Measurements from ENCODE around the gene TRMT61A. TPM values are rescaled to one million over a fixed set of nuclear protein-coding genes. Genes with fewer than 3 reads are reported as not detected.

The TRMT61A gene
- total and polyA plus RNA-seq, 10 of the 15 experiments (the other 5 are each of a cell fraction or from before 2014, with no cell fraction given), result 0.11 to 21.9 (median 11.4) TPM

DNA sequence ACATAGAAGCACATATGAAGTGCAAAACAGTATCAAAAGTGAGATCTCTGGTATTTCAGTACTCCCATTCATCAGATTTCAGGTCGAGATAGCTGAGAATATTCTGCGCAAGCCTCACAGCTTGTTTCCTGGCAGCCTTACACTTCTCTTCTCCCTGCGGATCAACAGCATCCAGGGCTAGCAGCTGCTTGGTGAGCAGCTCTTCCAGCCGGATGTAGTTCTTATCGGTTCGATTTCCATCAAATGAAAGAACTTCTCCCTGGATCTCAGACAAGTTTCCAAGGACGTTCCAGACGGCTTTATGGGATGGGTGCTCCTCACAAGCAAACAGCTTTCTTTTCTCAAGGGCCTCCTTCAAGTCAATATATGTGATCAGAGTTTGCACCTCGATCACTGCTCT, 30.8 kb downstream of the TRMT61A start:
- Histone ChIP-seq H3K9ac (ENCODE audit: control insufficient read depth, insufficient read depth, low read length) (no peak overlapping the region), H3K27me3 (replicated peaks in 1 of 2; ENCODE audit: control insufficient read depth in 2 of 2, insufficient read depth in 2 of 2, low read length in 1 of 2) (no peaks in the 10 kb centered on the region), H3K27ac (ENCODE audit: control insufficient read depth, insufficient read depth) (no peak overlapping the region), H3K4me2 (ENCODE audit: control insufficient read depth, insufficient read depth) (no peak overlapping the region; the same call in 1 of the 2 replicates), H3K79me2 (ENCODE audit: control insufficient read depth, insufficient read depth, low read length) (peaks cover 63% of the 10 kb centered on the region), H3K4me3 (peak overlapping the region; percentile 15; the same call in 1 of the 2 replicates), H3K9me3 (replicated peaks; ENCODE audit: control insufficient read depth, insufficient read depth, low read length) (no peaks in the 10 kb centered on the region), H3K4me1 (ENCODE audit: control insufficient read depth, insufficient read depth, low read length) (peaks cover 11% of the 10 kb centered on the region), H4K20me1 (ENCODE audit: control insufficient read depth, insufficient read depth) (0 out of 2 replicates have a peak, but pooled peaks cover 6% of the 10 kb centered on the region), H3K36me3 (ENCODE audit: control insufficient read depth in 2 of 2, insufficient read depth in 2 of 2, low read length in 1 of 2) (peaks cover 0 to 14% of the 10 kb centered on the region in 2 experiments; a peak in 3 of 4 replicates), H2AFZ (ENCODE audit: control insufficient read depth, low read depth, low read length) (no peak overlapping the region)
- intact Hi-C loops (cut with micrococcal nuclease; ENCODE audit: unreplicated experiment), result loop anchor here (5.0 kb wide), 1 partner anchor 73 kb away; no protein-coding TSS in a partner anchor
- TF ChIP-seq SMC3 (IDR thresholded peaks at IDR 0.05; ENCODE audit: borderline replicate concordance, low read length), result no peak
- no peak for TF ChIP-seq CHD4 (IDR thresholded peaks at IDR 0.05)
- TF ChIP-seq ATF7 (IDR thresholded peaks at IDR 0.05; ENCODE audit: low read depth), result no peak
- TF ChIP-seq, protein P1, sequence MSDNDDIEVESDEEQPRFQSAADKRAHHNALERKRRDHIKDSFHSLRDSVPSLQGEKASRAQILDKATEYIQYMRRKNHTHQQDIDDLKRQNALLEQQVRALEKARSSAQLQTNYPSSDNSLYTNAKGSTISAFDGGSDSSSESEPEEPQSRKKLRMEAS (IDR thresholded peaks at IDR 0.05; ENCODE audit: low read depth, low read length), result no peak
- TF ChIP-seq TARDBP (IDR thresholded peaks at IDR 0.05; ENCODE audit: borderline replicate concordance), result no peak
- TF ChIP-seq PAX5 (IDR thresholded peaks at IDR 0.05; ENCODE audit: borderline replicate concordance, low read depth, low read length), result no peak
- no peak for TF ChIP-seq SREBF2 (IDR thresholded peaks at IDR 0.05; ENCODE audit: low read length)
- TF ChIP-seq CBX3 (IDR thresholded peaks at IDR 0.05; ENCODE audit: borderline replicate concordance, low read depth), result no peak
- no peak for TF ChIP-seq EP300 (IDR thresholded peaks at IDR 0.05; ENCODE audit: borderline replicate concordance in 1 of 2, control insufficient read depth in 1 of 2, low read depth in 2 of 2, low read length in 2 of 2)
- no peak for TF ChIP-seq IKZF2 (IDR thresholded peaks at IDR 0.05)
- TF ChIP-seq ZNF274 (IDR thresholded peaks at IDR 0.05; ENCODE audit: insufficient read depth, insufficient read length), result no peak
- no peak for TF ChIP-seq NR2F1 (conservative IDR thresholded peaks at IDR 0.05)
- TF ChIP-seq RB1 (IDR thresholded peaks at IDR 0.05; ENCODE audit: borderline replicate concordance), result no peak
- no peak for TF ChIP-seq TCF12 (IDR thresholded peaks at IDR 0.05; ENCODE audit: low read depth, low read length)
- FAIRE-seq (no peak), DNase-seq (ENCODE audit: low read depth, low spot score) (no peak), ATAC-seq (no peak)
- in situ Hi-C loops (cut with MboI), result loop anchor here (5.0 kb wide), 1 partner anchor 42 kb away; no protein-coding TSS in a partner anchor
- CTCF ChIA-PET, result interaction anchor here (0.6 to 1.1 kb wide), 2 partner anchors 12 to 569 kb away, joined by 3 read pairs; no protein-coding TSS in a partner anchor
- SMC1A ChIA-PET (ENCODE audit: uncharacterized antibody, unreplicated experiment), result interaction anchor here (0.9 to 1.6 kb wide), 4 partner anchors 30 to 41 kb away, joined by 3 to 4 read pairs (median 3); no protein-coding TSS in a partner anchor
- POLR2A ChIA-PET, result interaction anchor here (0.5 kb wide), 1 partner anchor 21 kb away, joined by 4 read pairs; no protein-coding TSS in a partner anchor
- TSS peak; percentile 56 for BruUV-seq (replicated peaks)
- WGBS (ENCODE audit: insufficient coverage, insufficient replicate concordance, low lambda C conversion rate, missing lambda C conversion rate), result 96% methylated on average over 9 of the region's 9 CpGs
- RAD21 ChIA-PET (ENCODE audit: unreplicated experiment), result no interaction called here
